ENCODE measurements around the gene TMEM245. TPM values are rescaled to one million over a fixed set of nuclear protein-coding genes. Genes with fewer than 3 reads are reported as not detected.

The TMEM245 gene
- 29.8 and 43.2 TPM in 2 replicates for total RNA-seq

DNA sequence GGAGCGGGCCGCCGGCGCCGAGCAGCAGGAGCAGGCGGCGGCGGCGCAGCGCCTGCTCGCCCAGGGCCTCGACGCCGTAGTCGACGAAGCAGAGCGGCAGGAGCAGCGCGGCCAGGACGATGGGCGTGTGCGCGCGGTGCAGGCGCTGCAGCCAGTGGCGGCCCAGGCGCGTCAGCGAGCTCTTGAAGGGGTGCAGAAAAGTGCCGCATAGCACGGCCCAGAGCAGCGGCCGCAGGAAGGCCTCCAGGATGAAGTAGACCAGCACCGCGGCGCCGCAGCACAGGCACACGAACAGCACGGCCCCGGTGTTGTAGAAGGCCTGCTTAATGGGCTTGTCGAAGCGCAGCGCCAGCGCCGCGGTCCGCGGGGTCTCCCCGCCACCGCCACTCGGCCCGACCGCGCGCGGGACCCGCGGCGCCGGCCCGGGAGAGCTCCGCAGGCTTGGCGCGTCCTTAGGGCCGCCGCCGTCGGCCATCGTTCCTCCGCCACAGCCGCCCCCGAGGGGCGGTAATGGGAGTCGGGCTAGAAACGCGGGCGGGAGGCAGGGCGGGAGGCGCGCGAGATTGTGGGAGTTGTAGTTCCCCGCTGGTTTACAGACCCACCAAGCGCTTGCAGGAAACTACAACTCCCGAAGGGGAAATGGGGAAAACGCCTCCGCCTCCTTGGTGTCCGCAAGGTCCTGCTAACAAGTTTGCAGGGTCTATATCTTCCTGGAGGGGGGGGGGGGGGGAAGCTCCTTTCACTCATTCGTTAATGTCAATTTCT lies at the start of gene TMEM245:
Gene TMEM245 (minus strand): TSS at position 509 of the 765 bp plus-strand sequence. CDS start 34 bp downstream, at position 475.

GRCh38 chr9:109166771-109167601 lies 47.2 kb upstream of the TMEM245 start, which contains the start of gene FRRS1L:
Gene FRRS1L (minus strand): TSS chr9:109167249. CDS start chr9:109167138, 111 bp downstream.

DNA sequence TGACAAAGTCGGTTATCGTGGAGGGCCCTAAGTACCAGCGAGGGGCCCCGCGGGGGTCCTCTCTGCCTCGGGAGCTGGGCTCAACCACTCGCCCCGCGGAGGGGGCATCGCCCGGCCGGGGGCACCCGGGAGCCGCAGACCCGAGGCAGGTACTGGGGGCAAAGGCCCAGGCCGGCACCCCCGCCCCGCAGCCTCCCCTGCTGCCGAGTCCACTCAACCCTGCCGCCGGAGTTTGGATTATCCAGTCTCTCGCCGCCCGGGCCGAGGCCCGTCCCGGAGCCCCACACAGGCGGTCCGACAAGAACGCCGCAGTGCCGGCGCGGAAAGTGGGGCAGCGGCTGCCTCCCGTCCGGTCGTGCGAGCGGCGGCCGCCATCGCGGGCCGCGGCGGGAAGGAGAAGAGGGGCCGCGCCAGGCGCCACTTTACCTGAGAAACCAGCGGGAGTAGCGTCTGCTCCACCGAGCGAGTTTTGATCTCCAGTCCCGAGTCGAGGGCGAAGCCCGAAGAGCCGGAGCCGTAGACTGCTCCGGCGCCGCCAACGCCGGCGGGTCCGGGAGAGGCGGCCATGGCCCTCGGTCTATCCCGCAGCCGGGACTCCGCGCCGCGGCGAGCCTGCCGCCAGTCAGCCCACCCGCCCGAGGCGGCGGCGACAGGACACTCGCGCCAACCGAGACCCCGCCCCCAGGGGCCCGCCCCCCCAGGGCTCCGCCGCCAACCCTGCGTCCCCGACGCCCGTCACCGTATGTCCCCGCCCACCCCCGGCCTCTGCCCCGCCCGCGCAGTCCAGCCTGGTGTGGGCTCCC lies 106.7 kb downstream of the TMEM245 start, which contains the start of gene CTNNAL1:
Gene CTNNAL1 (minus strand): TSS at position 624 of the 803 bp plus-strand sequence. CDS start 57 bp downstream, at position 567.

Small RNA genes within 50 kb of the gene (small RNA-seq; reads per million reads assigned to genes)
- gene MIR32 (3.0 reads per million, percentile 87 among the genes with 10 or more reads in this experiment), gene RF00019 (not detected)

Other genes with a start within 250 kb of the TMEM245 start
- 30.1 and 38.9 TPM in 2 replicates for gene ELP1, start 185.8 kb downstream of the TMEM245 start, total RNA-seq
- 10.0 and 10.3 TPM in 2 replicates for gene ABITRAM, start 185.5 kb downstream of the TMEM245 start, total RNA-seq
- gene CTNNAL1, start 106.4 kb downstream of the TMEM245 start, total RNA-seq, result 69.8 and 103 TPM in 2 replicates
- gene FRRS1L, start 47.3 kb upstream of the TMEM245 start, total RNA-seq, result under 0.01 TPM in 1 of 2 replicates, not detected in the other
- gene EPB41L4B, start 201.1 kb upstream of the TMEM245 start, total RNA-seq, result under 0.01 TPM in 2 replicates